Upper lobe of left lung (tissue), 6 donors: ENCODE data around the gene ODAPH. TPM values are rescaled to one million over a fixed set of nuclear protein-coding genes. Genes with fewer than 3 reads are reported as not detected.
A peak's percentile ranks its signal among the peaks of the same experiment; 100 is the strongest.

ENCODE experiments used
- ATAC-seq, 2 donors: fragments of 200-7000 bp; cut with Tn5 transposase; one replicate each; pipeline ENCODE4 v1.9.1; 2022; ENCODE audit warnings: mild to moderate bottlenecking in 2 of 2, moderate library complexity in 2 of 2; ENCODE audit not compliant: low FRiP score in 2 of 2
- DNase-seq, 2 donors: peaks; one replicate each; pipeline ENCODE4 v3.0.0-alpha.2; 2019 to 2020
- H3K27ac ChIP-seq, 4 donors: fragments of 200-600 bp; sonication (generic); one replicate each; pipeline ENCODE4 v1.5.1; 2016 to 2019
- H3K27me3 ChIP-seq, 4 donors: fragments of 200-600 bp; sonication (generic); one replicate each; pipeline ENCODE4 v1.5.1; 2017 to 2019
- H3K36me3 ChIP-seq, 4 donors: fragments of 200-600 bp; sonication (generic); one replicate each; pipeline ENCODE4 v1.5.1; 2016 to 2019
- H3K4me1 ChIP-seq, 4 donors: fragments of 200-600 bp; sonication (generic); one replicate each; pipeline ENCODE4 v1.5.1; 2018 to 2019
- H3K4me3 ChIP-seq, 4 donors: fragments of 200-600 bp; sonication (generic); one replicate each; pipeline ENCODE4 v1.5.1; 2017 to 2019; ENCODE audit warnings: mild to moderate bottlenecking in 2 of 4, moderate library complexity in 1 of 4
- H3K9me3 ChIP-seq, 4 donors: fragments of 200-600 bp; sonication (generic); one replicate each; pipeline ENCODE4 v1.5.1; 2018 to 2019
- EP300 ChIP-seq, 4 donors: sonication (generic); formaldehyde crosslinking; IDR thresholded peaks; one replicate each; pipeline ENCODE4 v1.5.1; 2017; ENCODE audit warnings: antibody characterized with exemption in 4 of 4, control low read depth in 2 of 4
- POLR2A ChIP-seq, 4 donors: fragments of 450-650 bp; IDR thresholded peaks; one replicate each; pipeline ENCODE4 v1.5.1; 2016 to 2017; ENCODE audit warnings: antibody characterized with exemption in 4 of 4, mild to moderate bottlenecking in 2 of 4
- POLR2AphosphoS5 ChIP-seq, 2 donors: sonication (generic); formaldehyde crosslinking; IDR thresholded peaks; one replicate each; pipeline ENCODE4 v1.5.1; 2017; ENCODE audit warnings: antibody characterized with exemption in 2 of 2
- WGBS, 2 donors: methylation state at CpG; one replicate each; pipeline ENCODE4 v1.1.5; 2017 to 2018; 5-methylcytosine and 5-hydroxymethylcytosine counted together
- total RNA-seq, 6 donors: library from RNA; depleted of rRNA in 4 of 6; stranded (reverse); fragments of >200 nt in 4 of 6; gene quantifications; one replicate each; pipeline versions ENCODE4 v1.1.0 to v1.2.1, GENCODE V29; 2016 to 2021
- TF ChIP-seq, protein P1 (sequence below), 6 experiments: fragments of 450-650 bp in 4 of 6; fragments of 200-600 bp in 2 of 6; sonication (generic) in 2 of 6; IDR thresholded peaks; one replicate each; pipeline ENCODE4 v1.5.1; 2016 to 2019; ENCODE audit warnings: antibody characterized with exemption in 6 of 6
- donor health status: DM: no; HTN: no; CAD: no; lungs with moderate emphysema.
- donor health status: DM: no; HTN: yes; CAD: no; lungs with severe emphysema.

ODAPH gene
- total RNA-seq, 6 donors from 2014 or later: not detected

DNA sequence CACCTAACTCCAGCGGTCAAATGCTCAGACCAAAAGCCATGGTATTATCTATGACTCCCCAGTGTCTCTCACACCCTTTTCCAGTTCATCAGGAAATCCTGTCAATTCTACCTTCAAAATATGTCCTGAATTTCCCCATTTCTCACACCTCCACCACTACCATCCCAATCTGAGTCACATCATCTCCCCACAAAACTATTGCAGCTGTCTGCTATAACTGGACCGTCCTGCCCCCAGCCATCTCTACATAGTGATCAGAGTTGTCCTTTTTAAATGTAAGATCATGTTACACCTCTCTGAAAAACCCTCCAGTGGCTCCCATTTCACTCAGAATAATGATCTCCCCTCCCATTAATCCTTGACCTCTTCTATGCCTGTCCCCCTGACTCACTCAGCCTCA, 6.8 kb upstream of the ODAPH start:
- Histone ChIP-seq H3K4me3 (no peak overlapping the region), H3K27me3 (no peaks in the 10 kb centered on the region), H3K9me3 (no peaks in the 10 kb centered on the region), H3K27ac (no peak overlapping the region), H3K36me3 (peaks cover 0 to 8% (median 1%) of the 10 kb centered on the region in 4 donors), H3K4me1 (no peaks in the 10 kb centered on the region)
- DNase-seq: no peak
- WGBS, 2 donors: 91 to 92% methylated on average over 2 of the region's 2 CpGs
- TF ChIP-seq, protein P1, sequence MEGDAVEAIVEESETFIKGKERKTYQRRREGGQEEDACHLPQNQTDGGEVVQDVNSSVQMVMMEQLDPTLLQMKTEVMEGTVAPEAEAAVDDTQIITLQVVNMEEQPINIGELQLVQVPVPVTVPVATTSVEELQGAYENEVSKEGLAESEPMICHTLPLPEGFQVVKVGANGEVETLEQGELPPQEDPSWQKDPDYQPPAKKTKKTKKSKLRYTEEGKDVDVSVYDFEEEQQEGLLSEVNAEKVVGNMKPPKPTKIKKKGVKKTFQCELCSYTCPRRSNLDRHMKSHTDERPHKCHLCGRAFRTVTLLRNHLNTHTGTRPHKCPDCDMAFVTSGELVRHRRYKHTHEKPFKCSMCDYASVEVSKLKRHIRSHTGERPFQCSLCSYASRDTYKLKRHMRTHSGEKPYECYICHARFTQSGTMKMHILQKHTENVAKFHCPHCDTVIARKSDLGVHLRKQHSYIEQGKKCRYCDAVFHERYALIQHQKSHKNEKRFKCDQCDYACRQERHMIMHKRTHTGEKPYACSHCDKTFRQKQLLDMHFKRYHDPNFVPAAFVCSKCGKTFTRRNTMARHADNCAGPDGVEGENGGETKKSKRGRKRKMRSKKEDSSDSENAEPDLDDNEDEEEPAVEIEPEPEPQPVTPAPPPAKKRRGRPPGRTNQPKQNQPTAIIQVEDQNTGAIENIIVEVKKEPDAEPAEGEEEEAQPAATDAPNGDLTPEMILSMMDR (IDR thresholded peaks at IDR 0.05): no peak
- TF ChIP-seq EP300 (IDR thresholded peaks at IDR 0.05): no peak
- TF ChIP-seq POLR2AphosphoS5 (IDR thresholded peaks at IDR 0.05): no peak
- no peak for TF ChIP-seq POLR2A (IDR thresholded peaks at IDR 0.05)
- ATAC-seq: no peak

DNA sequence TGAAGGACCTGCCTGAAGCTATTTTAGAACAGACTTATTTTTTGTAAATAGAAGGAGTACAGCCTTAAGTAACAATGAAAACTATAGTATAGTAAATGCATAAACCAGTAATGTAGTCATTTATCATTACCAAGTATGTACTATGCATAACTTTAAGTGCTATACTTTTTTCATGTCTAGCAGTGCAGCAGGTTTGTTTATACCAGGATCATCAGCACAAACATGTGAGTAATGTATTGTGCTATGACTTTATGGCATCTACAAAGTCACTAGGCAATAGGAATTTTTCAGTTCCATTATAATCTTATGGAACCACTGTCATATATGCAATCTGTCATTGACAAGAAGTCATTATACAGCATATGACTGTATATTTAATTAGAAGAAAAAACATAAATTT, 3.4 kb upstream of the ODAPH start:
- no peaks in the 10 kb centered on the region for H3K27me3 ChIP-seq
- no peaks in the 10 kb centered on the region for H3K9me3 ChIP-seq
- ATAC-seq: no peak
- TF ChIP-seq POLR2AphosphoS5 (IDR thresholded peaks at IDR 0.05) (no peak), POLR2A (IDR thresholded peaks at IDR 0.05) (no peak)
- TF ChIP-seq, protein P1 (IDR thresholded peaks at IDR 0.05): no peak
- H3K4me3 ChIP-seq: no peak overlapping the region
- no peaks in the 10 kb centered on the region for H3K4me1 ChIP-seq
- H3K36me3 ChIP-seq: no peaks in the 10 kb centered on the region
- no peak overlapping the region for H3K27ac ChIP-seq
- DNase-seq: no peak

GRCh38 chr4:75557696-75558095, 1.8 kb downstream of the ODAPH start:
- Histone ChIP-seq H3K36me3 (no peaks in the 10 kb centered on the region), H3K4me3 (no peak overlapping the region), H3K27me3 (no peaks in the 10 kb centered on the region), H3K9me3 (no peaks in the 10 kb centered on the region), H3K27ac (no peak overlapping the region), H3K4me1 (peaks cover 0 to 6% (median 0%) of the 10 kb centered on the region in 4 donors)
- DNase-seq: no peak
- WGBS, 2 donors: 88 to 90% methylated on average over 8 of the region's 8 CpGs
- ATAC-seq: no peak
- TF ChIP-seq POLR2A (IDR thresholded peaks at IDR 0.05): no peak
- no peak for TF ChIP-seq POLR2AphosphoS5 (IDR thresholded peaks at IDR 0.05)
- TF ChIP-seq, protein P1 (IDR thresholded peaks at IDR 0.05): no peak
- no peak for TF ChIP-seq EP300 (IDR thresholded peaks at IDR 0.05)

DNA sequence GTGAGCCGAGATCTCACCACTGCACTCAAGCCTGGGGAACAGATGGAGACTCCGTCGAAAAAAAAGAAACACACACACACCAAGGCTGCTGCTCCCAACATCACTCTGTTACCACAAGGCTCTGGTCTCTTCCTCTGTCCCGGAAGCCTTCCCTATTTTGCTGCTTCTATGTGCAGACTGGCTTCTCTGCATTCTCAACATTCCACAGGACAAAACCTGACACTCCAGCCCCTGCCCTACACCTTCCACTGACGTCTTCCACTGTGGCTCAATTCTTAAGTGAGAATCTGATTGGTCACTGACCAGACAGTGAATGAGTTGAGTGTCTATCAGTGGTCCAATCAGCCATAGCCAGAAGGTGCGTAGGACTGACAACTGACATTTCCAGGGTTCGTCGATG, 5.9 kb downstream of the ODAPH start:
- DNase-seq (peak in 1 of 2 donors; percentile 23), ATAC-seq (peak; percentile 32 to 87)
- H3K4me3 ChIP-seq: no peak overlapping the region
- H3K27me3 ChIP-seq: no peaks in the 10 kb centered on the region
- 53 to 56% methylated on average over 8 of the region's 8 CpGs for WGBS, 2 donors
- no peak for TF ChIP-seq POLR2AphosphoS5 (IDR thresholded peaks at IDR 0.05)
- no peak for TF ChIP-seq POLR2A (IDR thresholded peaks at IDR 0.05)
- no peak for TF ChIP-seq EP300 (IDR thresholded peaks at IDR 0.05)
- TF ChIP-seq, protein P1 (IDR thresholded peaks at IDR 0.05): no peak
- H3K27ac ChIP-seq: no peak overlapping the region
- no peaks in the 10 kb centered on the region for H3K36me3 ChIP-seq
- no peaks in the 10 kb centered on the region for H3K9me3 ChIP-seq
- peaks cover 0 to 6% (median 0%) of the 10 kb centered on the region in 4 donors for H3K4me1 ChIP-seq

DNA sequence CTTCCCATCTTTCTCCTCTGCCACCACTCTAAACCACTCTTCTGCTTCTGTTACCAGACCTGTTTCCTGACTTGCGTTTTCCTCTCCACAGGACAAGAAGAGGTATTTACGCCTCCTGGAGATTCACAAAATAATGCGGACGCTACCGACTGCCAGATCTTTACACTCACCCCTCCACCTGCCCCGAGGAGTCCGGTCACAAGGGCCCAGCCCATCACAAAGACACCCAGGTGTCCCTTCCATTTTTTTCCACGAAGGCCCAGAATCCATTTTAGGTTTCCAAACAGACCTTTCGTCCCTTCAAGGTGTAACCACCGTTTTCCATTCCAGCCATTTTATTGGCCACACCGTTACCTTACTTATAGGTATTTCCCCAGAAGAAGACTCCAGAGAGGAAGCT, 8.2 kb downstream of the ODAPH start:
- H3K36me3 ChIP-seq: no peaks in the 10 kb centered on the region
- TF ChIP-seq EP300 (IDR thresholded peaks at IDR 0.05): no peak
- TF ChIP-seq POLR2AphosphoS5 (IDR thresholded peaks at IDR 0.05): no peak
- no peak for TF ChIP-seq POLR2A (IDR thresholded peaks at IDR 0.05)
- TF ChIP-seq, protein P1 (IDR thresholded peaks at IDR 0.05): no peak
- H3K4me1 ChIP-seq: peaks cover 0 to 8% (median 0%) of the 10 kb centered on the region in 4 donors
- no peaks in the 10 kb centered on the region for H3K9me3 ChIP-seq
- DNase-seq: no peak
- H3K27ac ChIP-seq: no peak overlapping the region
- WGBS, 2 donors: 84 to 85% methylated on average over 11 of the region's 11 CpGs
- no peaks in the 10 kb centered on the region for H3K27me3 ChIP-seq
- no peak for ATAC-seq
- no peak overlapping the region for H3K4me3 ChIP-seq
